WTC11 (cell line): ENCODE results near the gene ADCY1. TPM values are rescaled to one million over a fixed set of nuclear protein-coding genes. Genes with fewer than 3 reads are reported as not detected.

Experiments
- ATAC-seq: fragments of 200-7000 bp; cut with Tn5 transposase; 2 replicates; pipeline ENCODE4 v1.10.0; 2021; ENCODE audit warnings: mild to moderate bottlenecking, moderate library complexity
- CTCF ChIA-PET: fragments of 300-600 bp; sonication (Branson Sonifier 250); formaldehyde crosslinking; loops from one replicate; lab custom pipeline; 2021; ENCODE audit warnings: antibody characterized with exemption; lab: Charles Lee
- POLR2A ChIA-PET: fragments of 350-600 bp; sonication (Branson Sonifier 250); formaldehyde crosslinking; loops from one replicate; lab custom pipeline; 2021; ENCODE audit warnings: antibody characterized with exemption; lab: Charles Lee
- DNase-seq: peaks from one replicate; pipeline ENCODE4 v3.0.0; 2021; ENCODE audit warnings: low spot score
- H3K27ac Mint-ChIP-seq: 2 replicates; pipeline ENCODE4 v1.8.0; 2021; ENCODE audit warnings: mixed read lengths
- H3K27me3 Mint-ChIP-seq: 2 replicates; pipeline ENCODE4 v1.8.0; 2021; ENCODE audit warnings: low read depth, mild to moderate bottlenecking, moderate library complexity, mixed read lengths
- H3K36me3 Mint-ChIP-seq: 2 replicates; pipeline ENCODE4 v1.8.0; 2021; ENCODE audit warnings: mixed read lengths
- H3K4me1 Mint-ChIP-seq: 2 replicates; pipeline ENCODE4 v1.8.0; 2022; ENCODE audit warnings: mixed read lengths
- H3K4me3 Mint-ChIP-seq: 2 replicates; pipeline ENCODE4 v1.8.0; 2021; ENCODE audit warnings: mild to moderate bottlenecking, moderate library complexity, mixed read lengths
- H3K9me3 Mint-ChIP-seq: 2 replicates; pipeline ENCODE4 v1.8.0; 2021; ENCODE audit warnings: mixed read lengths
- ATF1 ChIP-seq: sonication (generic); formaldehyde crosslinking; IDR thresholded peaks from 2 replicates; pipeline ENCODE4 v1.8.1; 2023; ENCODE audit warnings: mild to moderate bottlenecking, moderate library complexity, missing genetic modification reagents
- CBFB ChIP-seq: sonication (generic); formaldehyde crosslinking; IDR thresholded peaks from 2 replicates; pipeline ENCODE4 v1.8.1; 2022; ENCODE audit warnings: mild to moderate bottlenecking, low read depth, missing genetic modification reagents
- CREM ChIP-seq: sonication (generic); formaldehyde crosslinking; IDR thresholded peaks from 2 replicates; pipeline ENCODE4 v1.8.1; 2022; ENCODE audit warnings: mild to moderate bottlenecking, missing genetic modification reagents, moderate library complexity
- FOXK1 ChIP-seq: sonication (generic); formaldehyde crosslinking; IDR thresholded peaks from 2 replicates; pipeline ENCODE4 v1.8.0; 2022; ENCODE audit warnings: mild to moderate bottlenecking, moderate library complexity, missing genetic modification reagents
- FOXP1 ChIP-seq: sonication (generic); formaldehyde crosslinking; IDR thresholded peaks from 2 replicates; pipeline ENCODE4 v1.8.0; 2022; ENCODE audit warnings: missing genetic modification reagents, mild to moderate bottlenecking, moderate library complexity, borderline replicate concordance
- GTF2I ChIP-seq: fragments of 250-450 bp; sonication (Bioruptor Pico); conservative IDR thresholded peaks from 2 replicates; pipeline ENCODE4 v1.4.0; 2021; ENCODE audit warnings: mild to moderate bottlenecking
- NFATC4 ChIP-seq: fragments of 250-450 bp; sonication (Bioruptor Pico); IDR thresholded peaks from 2 replicates; pipeline ENCODE4 v1.9.0; 2021; ENCODE audit warnings: mild to moderate bottlenecking
- RELA ChIP-seq: sonication (generic); formaldehyde crosslinking; IDR thresholded peaks from 2 replicates; pipeline ENCODE4 v1.8.1; 2022; ENCODE audit warnings: missing genetic modification reagents, mild to moderate bottlenecking, borderline replicate concordance
- SMAD4 ChIP-seq: sonication (generic); formaldehyde crosslinking; IDR thresholded peaks from 2 replicates; pipeline ENCODE4 v1.8.0; 2022; ENCODE audit warnings: mild to moderate bottlenecking, missing genetic modification reagents
- TCF7 ChIP-seq: sonication (generic); formaldehyde crosslinking; IDR thresholded peaks from 2 replicates; pipeline ENCODE4 v1.8.0; 2022; ENCODE audit warnings: mild to moderate bottlenecking, low read depth, missing genetic modification reagents, moderate library complexity
- ZBTB21 ChIP-seq: sonication (generic); formaldehyde crosslinking; IDR thresholded peaks from 2 replicates; pipeline ENCODE4 v1.8.1; 2023; ENCODE audit warnings: mild to moderate bottlenecking, missing genetic modification reagents, borderline replicate concordance
- ZNF232 ChIP-seq: sonication (generic); formaldehyde crosslinking; IDR thresholded peaks from 2 replicates; pipeline ENCODE4 v1.8.0; 2022; ENCODE audit warnings: mild to moderate bottlenecking, missing genetic modification reagents
- ZNF396 ChIP-seq: fragments of 250-450 bp; sonication (Bioruptor Pico); IDR thresholded peaks from 2 replicates; pipeline ENCODE4 v1.8.0; 2021; ENCODE audit warnings: mild to moderate bottlenecking, moderate library complexity, borderline replicate concordance
- total RNA-seq: library from RNA; stranded (reverse); gene quantifications from 3 replicates; pipeline ENCODE4 v1.2.3, GENCODE V29; 2021
- TF ChIP-seq, protein P1 (sequence below): fragments of 250-450 bp; sonication (Bioruptor Pico); IDR thresholded peaks from 2 replicates; pipeline ENCODE4 v1.9.0; 2021; ENCODE audit warnings: mild to moderate bottlenecking, borderline replicate concordance
- TF ChIP-seq, protein P2 (sequence below): sonication (generic); formaldehyde crosslinking; IDR thresholded peaks from 2 replicates; pipeline ENCODE4 v1.8.1; 2023; ENCODE audit warnings: mild to moderate bottlenecking, moderate library complexity, missing genetic modification reagents
- TF ChIP-seq, protein P3 (sequence below): sonication (generic); formaldehyde crosslinking; IDR thresholded peaks from 2 replicates; pipeline ENCODE4 v1.8.1; 2022; ENCODE audit warnings: low read depth, mild to moderate bottlenecking, moderate library complexity, missing genetic modification reagents, borderline replicate concordance

ADCY1 gene
- total RNA-seq, 1 experiment from 2014 or later, result 29.0 TPM

DNA sequence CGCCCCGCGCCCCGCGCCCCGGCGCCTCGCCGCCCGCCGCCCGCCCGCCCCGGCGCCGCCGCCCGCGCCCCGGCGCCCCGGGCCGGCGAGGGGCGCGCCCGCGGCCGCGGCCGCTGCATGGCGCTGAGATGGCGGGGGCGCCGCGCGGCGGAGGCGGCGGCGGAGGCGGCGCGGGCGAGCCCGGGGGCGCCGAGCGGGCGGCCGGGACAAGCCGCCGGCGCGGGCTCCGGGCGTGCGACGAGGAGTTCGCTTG, 174 bp downstream of the ADCY1 start (continued):
- TF ChIP-seq, protein P1, sequence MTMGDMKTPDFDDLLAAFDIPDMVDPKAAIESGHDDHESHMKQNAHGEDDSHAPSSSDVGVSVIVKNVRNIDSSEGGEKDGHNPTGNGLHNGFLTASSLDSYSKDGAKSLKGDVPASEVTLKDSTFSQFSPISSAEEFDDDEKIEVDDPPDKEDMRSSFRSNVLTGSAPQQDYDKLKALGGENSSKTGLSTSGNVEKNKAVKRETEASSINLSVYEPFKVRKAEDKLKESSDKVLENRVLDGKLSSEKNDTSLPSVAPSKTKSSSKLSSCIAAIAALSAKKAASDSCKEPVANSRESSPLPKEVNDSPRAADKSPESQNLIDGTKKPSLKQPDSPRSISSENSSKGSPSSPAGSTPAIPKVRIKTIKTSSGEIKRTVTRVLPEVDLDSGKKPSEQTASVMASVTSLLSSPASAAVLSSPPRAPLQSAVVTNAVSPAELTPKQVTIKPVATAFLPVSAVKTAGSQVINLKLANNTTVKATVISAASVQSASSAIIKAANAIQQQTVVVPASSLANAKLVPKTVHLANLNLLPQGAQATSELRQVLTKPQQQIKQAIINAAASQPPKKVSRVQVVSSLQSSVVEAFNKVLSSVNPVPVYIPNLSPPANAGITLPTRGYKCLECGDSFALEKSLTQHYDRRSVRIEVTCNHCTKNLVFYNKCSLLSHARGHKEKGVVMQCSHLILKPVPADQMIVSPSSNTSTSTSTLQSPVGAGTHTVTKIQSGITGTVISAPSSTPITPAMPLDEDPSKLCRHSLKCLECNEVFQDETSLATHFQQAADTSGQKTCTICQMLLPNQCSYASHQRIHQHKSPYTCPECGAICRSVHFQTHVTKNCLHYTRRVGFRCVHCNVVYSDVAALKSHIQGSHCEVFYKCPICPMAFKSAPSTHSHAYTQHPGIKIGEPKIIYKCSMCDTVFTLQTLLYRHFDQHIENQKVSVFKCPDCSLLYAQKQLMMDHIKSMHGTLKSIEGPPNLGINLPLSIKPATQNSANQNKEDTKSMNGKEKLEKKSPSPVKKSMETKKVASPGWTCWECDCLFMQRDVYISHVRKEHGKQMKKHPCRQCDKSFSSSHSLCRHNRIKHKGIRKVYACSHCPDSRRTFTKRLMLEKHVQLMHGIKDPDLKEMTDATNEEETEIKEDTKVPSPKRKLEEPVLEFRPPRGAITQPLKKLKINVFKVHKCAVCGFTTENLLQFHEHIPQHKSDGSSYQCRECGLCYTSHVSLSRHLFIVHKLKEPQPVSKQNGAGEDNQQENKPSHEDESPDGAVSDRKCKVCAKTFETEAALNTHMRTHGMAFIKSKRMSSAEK (CRISPR knock-in tag), result no peak
- TF ChIP-seq RELA (no peak), NFATC4 (no peak), CBFB (CRISPR knock-in tag) (no peak), TCF7 (no peak), GTF2I (no peak), FOXK1 (no peak), ZBTB21 (CRISPR knock-in tag) (no peak), ZNF232 (no peak)

DNA sequence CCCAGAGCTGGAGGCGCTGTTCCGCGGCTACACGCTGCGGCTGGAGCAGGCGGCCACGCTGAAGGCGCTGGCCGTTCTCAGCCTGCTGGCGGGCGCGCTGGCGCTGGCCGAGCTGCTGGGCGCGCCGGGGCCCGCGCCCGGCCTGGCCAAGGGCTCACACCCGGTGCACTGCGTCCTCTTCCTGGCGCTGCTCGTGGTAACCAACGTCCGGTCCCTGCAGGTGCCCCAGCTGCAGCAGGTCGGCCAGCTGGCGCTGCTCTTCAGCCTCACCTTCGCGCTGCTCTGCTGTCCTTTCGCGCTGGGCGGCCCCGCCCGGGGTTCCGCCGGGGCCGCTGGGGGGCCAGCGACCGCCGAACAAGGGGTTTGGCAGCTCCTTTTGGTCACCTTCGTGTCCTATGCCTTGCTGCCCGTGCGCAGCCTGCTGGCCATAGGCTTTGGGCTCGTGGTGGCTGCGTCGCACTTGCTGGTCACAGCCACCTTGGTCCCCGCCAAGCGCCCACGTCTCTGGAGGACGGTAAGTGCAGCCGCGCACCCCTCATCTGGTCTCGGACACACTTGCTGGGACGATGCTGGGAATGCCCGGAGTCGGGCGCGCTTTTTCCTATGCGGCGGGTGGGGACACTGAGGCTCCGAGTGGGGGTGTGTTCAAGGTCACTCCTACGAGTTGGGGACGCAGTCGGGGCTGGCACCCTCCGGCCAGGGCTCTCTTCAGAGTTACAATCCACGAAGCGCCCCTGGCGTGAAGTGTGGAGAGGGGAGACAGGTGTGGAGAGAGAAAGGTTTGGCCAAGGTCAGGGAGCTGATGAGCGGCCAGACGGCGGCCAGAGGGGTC, 717 bp downstream of the ADCY1 start:
- Mint-ChIP-seq H3K27me3 (peaks cover 48% of the 10 kb centered on the region), H3K4me3 (peak overlapping the region; percentile 81), H3K36me3 (no peaks in the 10 kb centered on the region), H3K9me3 (peaks cover 13% of the 10 kb centered on the region), H3K4me1 (peaks cover 50% of the 10 kb centered on the region), H3K27ac (no peak overlapping the region)
- TF ChIP-seq CREM (CRISPR knock-in tag) (0 out of 2 replicates have a peak, but pooled peaks have one; percentile 13), ATF1 (CRISPR knock-in tag) (0 out of 2 replicates have a peak, but pooled peaks have one; percentile 42), SMAD4 (no peak), ZNF396 (CRISPR knock-in tag) (no peak), FOXP1 (0 out of 2 replicates have a peak, but pooled peaks have one; percentile 30)
- TF ChIP-seq, protein P2, sequence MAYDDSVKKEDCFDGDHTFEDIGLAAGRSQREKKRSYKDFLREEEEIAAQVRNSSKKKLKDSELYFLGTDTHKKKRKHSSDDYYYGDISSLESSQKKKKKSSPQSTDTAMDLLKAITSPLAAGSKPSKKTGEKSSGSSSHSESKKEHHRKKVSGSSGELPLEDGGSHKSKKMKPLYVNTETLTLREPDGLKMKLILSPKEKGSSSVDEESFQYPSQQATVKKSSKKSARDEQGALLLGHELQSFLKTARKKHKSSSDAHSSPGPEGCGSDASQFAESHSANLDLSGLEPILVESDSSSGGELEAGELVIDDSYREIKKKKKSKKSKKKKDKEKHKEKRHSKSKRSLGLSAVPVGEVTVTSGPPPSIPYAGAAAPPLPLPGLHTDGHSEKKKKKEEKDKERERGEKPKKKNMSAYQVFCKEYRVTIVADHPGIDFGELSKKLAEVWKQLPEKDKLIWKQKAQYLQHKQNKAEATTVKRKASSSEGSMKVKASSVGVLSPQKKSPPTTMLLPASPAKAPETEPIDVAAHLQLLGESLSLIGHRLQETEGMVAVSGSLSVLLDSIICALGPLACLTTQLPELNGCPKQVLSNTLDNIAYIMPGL (CRISPR knock-in tag), result 0 out of 2 replicates have a peak, but pooled peaks have one; percentile 22
- TF ChIP-seq, protein P3, sequence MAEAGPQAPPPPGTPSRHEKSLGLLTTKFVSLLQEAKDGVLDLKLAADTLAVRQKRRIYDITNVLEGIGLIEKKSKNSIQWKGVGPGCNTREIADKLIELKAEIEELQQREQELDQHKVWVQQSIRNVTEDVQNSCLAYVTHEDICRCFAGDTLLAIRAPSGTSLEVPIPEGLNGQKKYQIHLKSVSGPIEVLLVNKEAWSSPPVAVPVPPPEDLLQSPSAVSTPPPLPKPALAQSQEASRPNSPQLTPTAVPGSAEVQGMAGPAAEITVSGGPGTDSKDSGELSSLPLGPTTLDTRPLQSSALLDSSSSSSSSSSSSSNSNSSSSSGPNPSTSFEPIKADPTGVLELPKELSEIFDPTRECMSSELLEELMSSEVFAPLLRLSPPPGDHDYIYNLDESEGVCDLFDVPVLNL, result no peak
- CTCF ChIA-PET, result interaction anchor here (0.7 to 2.9 kb wide), 4 partner anchors 8 to 345 kb away, joined by 4 to 10 read pairs (median 4); no protein-coding TSS in a partner anchor
- POLR2A ChIA-PET, result no interaction called here
- DNase-seq (peak; percentile 61), ATAC-seq (peak; percentile 43; the same call in 1 of the 2 replicates)
